Activated T-cell treated with anti-CD3 and anti-CD28 coated beads, Interleukin-2, amount 50 U/mL, for 4 hours (primary cell): Measurements from ENCODE around the gene P2RY1. TPM values are rescaled to one million over a fixed set of nuclear protein-coding genes. Genes with fewer than 3 reads are reported as not detected.
"Not testable (repeated sequence)": the region's sequence is repeated elsewhere in the genome, so short reads cannot be mapped to it uniquely, and the experiment has no call there.

Experiments used
- ATAC-seq, 2 donors: fragments of 200-7000 bp; cut with Tn5 transposase; one replicate each; pipeline ENCODE4 v1.10.0; 2021
- DNase-seq: peaks from one replicate; pipeline ENCODE4 v3.0.0-alpha.2; 2020
- H3K27me3 Mint-ChIP-seq: one replicate; pipeline ENCODE4 v1.8.0; 2021; ENCODE audit warnings: low read depth, mixed read lengths
- H3K36me3 Mint-ChIP-seq: one replicate; pipeline ENCODE4 v1.8.0; 2022; ENCODE audit warnings: mixed read lengths; ENCODE audit not compliant: insufficient read depth
- H3K4me1 Mint-ChIP-seq: one replicate; pipeline ENCODE4 v1.8.0; 2021; ENCODE audit warnings: low read depth, mixed read lengths
- H3K4me3 Mint-ChIP-seq: one replicate; pipeline ENCODE4 v1.8.0; 2021; ENCODE audit warnings: mild to moderate bottlenecking, moderate library complexity, mixed read lengths
- H3K9me3 Mint-ChIP-seq: one replicate; pipeline ENCODE4 v1.8.0; 2021; ENCODE audit warnings: mixed read lengths
- total RNA-seq, 3 donors: library from RNA; stranded (reverse); gene quantifications; one replicate each; pipeline ENCODE4 v1.2.1, GENCODE V29; 2021

The P2RY1 gene
- total RNA-seq, 3 donors from 2014 or later: 0.22 to 0.55 (median 0.30) TPM

DNA sequence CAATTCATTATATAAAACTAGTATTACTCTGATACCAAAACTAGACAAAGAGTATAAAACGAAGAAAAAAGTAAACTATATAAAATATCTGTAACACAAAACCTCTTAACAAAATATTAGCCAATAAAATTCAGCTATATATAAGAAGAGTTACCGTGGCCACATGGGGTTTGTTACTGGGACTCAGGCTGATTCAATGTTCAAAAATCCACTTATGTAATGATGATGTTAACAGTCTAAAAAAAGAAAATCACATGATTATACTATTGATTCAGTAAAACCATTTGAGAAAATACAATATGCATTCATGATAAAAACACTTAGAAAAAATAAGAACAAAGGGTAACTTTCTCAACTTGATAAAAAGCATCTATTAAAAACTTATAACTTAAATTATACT, 18.3 kb downstream of the P2RY1 start:
- DNase-seq: no peak
- H3K9me3 Mint-ChIP-seq: peaks cover 5% of the 10 kb centered on the region
- H3K4me1 Mint-ChIP-seq: no peaks in the 10 kb centered on the region
- no peaks in the 10 kb centered on the region for H3K36me3 Mint-ChIP-seq
- peaks cover 4% of the 10 kb centered on the region for H3K27me3 Mint-ChIP-seq
- ATAC-seq: no peak
- no peak overlapping the region for H3K4me3 Mint-ChIP-seq

GRCh38 chr3:152857082-152857481, 22.2 kb downstream of the P2RY1 start:
- Mint-ChIP-seq H3K4me3 (no peak overlapping the region), H3K9me3 (no peaks in the 10 kb centered on the region), H3K4me1 (no peaks in the 10 kb centered on the region), H3K27me3 (no peaks in the 10 kb centered on the region), H3K36me3 (no peaks in the 10 kb centered on the region)
- DNase-seq (no peak), ATAC-seq (no peak)

DNA sequence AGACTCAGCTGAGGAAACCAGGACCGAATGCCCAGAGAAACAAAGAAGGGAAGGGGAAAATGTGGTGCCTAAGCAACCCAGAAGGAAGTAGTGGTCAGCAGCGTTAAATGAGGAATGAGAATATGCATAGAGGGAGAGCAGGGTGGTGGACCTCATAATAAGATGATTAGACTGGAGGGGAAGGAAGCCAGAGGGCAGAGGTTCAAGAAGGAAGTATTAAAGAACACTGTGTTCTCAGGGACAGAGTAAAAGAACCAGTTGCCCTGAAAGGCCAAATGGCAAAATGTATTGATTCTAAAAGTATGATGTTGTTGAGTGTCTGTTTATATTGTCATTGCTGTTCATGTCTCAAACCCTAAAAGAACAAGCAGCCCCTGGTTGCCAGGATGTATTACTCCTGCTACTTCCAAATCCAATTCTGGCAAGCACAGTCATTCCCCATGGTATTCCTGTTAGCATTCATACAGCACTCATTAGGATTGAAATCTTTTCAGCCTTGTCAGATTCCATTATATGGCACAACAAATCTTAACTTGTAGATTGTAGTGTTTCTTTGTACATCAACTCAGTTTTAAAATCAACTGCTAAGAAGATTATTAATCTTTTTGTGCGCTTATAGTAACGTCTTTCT, 23.4 kb downstream of the P2RY1 start:
- Mint-ChIP-seq H3K9me3 (no peaks in the 10 kb centered on the region), H3K36me3 (no peaks in the 10 kb centered on the region), H3K4me1 (no peaks in the 10 kb centered on the region), H3K4me3 (no peak overlapping the region), H3K27me3 (no peaks in the 10 kb centered on the region)
- ATAC-seq (no peak), DNase-seq (no peak)

- ATAC-seq: no peak
- Mint-ChIP-seq H3K27me3 (no peaks in the 10 kb centered on the region), H3K9me3 (no peaks in the 10 kb centered on the region), H3K4me1 (no peaks in the 10 kb centered on the region), H3K4me3 (no peak overlapping the region), H3K36me3 (no peaks in the 10 kb centered on the region)
- no peak for DNase-seq
Measured at GRCh38 chr3:152860736-152861135, 25.8 kb downstream of the P2RY1 start.

DNA sequence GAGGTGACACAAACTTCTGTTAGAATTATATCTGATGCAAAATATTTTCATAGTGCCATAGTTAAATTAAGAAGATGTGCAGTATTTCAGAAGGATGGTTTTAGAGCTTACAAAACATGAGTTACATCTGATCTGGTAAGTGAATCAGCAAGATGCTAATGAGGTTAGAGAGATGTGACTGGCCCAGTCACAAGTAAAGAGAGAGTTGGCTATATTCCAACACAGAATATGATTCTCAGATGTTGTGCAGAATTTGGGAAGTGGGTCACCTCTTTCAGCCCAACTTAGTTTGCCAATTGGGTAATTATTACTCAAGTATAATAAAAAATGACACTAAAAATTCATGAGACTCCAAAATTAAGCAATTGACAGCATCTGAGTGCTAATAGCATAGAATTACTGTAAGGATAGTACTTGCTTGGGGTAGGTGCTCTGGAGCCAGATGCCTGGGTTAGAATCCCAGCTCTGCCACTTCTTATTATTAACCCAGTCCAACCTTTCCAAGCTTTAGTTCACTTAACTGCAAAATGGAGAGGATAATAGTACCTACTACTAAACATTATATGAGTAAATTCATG, 30.8 kb downstream of the P2RY1 start:
- no peaks in the 10 kb centered on the region for H3K36me3 Mint-ChIP-seq
- ATAC-seq: no peak
- no peaks in the 10 kb centered on the region for H3K4me1 Mint-ChIP-seq

GRCh38 chr3:152870027-152870426, 35.1 kb downstream of the P2RY1 start:
- Mint-ChIP-seq H3K27me3 (peaks cover 5% of the 10 kb centered on the region), H3K4me1 (no peaks in the 10 kb centered on the region), H3K4me3 (no peak overlapping the region), H3K36me3 (no peaks in the 10 kb centered on the region), H3K9me3 (peaks cover 6% of the 10 kb centered on the region)
- no peak for ATAC-seq
- no peak for DNase-seq

More for the DNA sequence above, 30.8 kb downstream of the P2RY1 start:
- Mint-ChIP-seq H3K4me3 (no peak overlapping the region), H3K9me3 (no peaks in the 10 kb centered on the region), H3K27me3 (no peaks in the 10 kb centered on the region)
- no peak for DNase-seq

DNA sequence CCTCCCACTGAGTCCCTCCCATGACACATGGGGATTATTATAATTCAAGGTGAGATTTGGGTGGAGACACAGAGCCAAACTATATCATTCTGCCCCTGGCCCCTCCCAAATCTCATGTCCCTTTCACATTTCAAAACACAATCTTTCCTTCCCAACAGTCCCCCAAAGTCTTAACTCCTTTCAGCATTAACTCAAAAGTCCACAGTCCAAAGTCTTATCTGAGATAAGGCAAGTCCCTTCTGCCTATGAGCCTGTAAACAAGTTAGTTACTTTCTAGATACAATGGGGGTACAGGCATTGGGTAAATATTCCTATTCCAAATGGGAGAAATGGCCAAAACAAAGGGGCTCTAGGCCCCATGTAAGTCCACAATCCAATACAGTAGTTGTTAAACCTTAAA, 38.4 kb downstream of the P2RY1 start:
- not testable (repeated sequence) for H3K4me1 Mint-ChIP-seq, H3K9me3 Mint-ChIP-seq, ATAC-seq, H3K27me3 Mint-ChIP-seq, H3K36me3 Mint-ChIP-seq, H3K4me3 Mint-ChIP-seq, DNase-seq

DNA sequence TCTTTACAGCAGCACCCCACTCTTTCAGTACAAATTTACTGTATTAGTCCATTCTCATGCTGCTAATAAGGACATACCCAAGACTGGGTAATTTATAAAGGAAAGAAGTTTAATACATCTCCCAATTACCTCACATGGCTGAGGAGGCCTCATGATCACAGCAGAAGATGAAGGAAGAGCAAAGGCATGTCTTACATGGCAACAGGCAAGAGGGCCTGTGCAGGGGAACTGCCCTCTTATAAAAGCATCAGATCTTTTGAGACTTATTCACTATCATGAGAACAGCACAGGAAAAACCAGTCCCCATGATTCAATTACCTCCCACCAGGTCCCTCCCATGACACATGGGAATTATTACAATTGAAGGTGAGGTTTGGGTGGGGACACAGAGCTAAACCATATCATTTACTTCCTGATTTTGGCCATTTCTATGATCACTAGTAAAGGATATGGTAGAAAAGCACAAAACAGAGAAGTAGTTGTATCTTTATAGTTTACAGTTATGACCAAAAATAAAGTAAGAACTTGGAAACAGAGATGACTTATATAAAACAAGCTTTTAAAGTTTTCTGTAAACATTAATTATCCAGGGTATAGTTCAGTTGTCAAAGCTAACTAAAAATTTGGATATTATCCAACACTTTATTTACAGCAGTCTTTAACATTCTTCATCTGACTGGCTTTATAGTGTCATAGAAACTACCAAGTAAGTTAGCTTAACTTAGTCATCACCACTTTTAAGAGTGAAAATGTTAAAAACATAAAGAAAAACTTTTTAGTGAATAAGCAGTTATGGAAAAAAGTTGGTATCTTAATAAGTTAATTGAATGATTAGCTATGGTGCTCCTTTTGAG, 40.2 kb downstream of the P2RY1 start:
- peaks cover 6% of the 10 kb centered on the region for H3K9me3 Mint-ChIP-seq
- H3K4me1 Mint-ChIP-seq: no peaks in the 10 kb centered on the region
- no peaks in the 10 kb centered on the region for H3K36me3 Mint-ChIP-seq
- H3K4me3 Mint-ChIP-seq: no peak overlapping the region
- DNase-seq (no peak), ATAC-seq (no peak)
- H3K27me3 Mint-ChIP-seq: peaks cover 5% of the 10 kb centered on the region

DNA sequence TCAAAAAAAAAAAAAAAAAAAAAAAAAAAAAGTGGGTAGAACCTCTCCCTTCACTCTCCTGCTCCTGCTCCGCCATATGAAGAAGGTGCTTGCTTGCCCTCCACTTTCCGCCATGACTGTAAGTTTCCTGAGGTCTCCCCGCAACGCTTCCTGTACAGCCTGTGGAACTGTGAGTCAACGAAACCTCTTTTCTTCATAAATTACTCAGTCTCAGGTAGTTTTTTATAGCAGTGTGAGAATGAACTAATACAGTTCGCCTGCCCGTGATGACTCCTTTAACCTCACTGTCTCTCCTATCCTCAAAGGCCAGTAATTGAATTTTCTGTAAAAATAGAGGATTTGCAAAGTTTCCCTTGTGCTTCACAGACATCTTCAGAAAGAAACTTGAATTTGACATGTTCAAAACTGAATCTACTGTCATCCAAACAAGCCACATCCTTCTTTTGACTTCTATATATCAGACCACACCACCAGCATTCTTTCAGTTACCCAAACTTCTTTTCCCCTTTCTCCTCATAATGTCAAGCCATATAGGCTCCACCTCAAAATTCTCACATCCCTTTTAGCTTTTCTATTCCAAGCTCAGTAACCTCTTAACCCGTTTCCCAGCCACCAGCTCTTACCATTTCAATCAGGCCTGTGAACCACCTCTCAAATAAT, 44.3 kb downstream of the P2RY1 start:
- ATAC-seq (no peak), DNase-seq (no peak)
- peaks cover 6% of the 10 kb centered on the region for H3K9me3 Mint-ChIP-seq
- H3K4me3 Mint-ChIP-seq: no peak overlapping the region
- H3K4me1 Mint-ChIP-seq: no peaks in the 10 kb centered on the region
- H3K27me3 Mint-ChIP-seq: no peaks in the 10 kb centered on the region
- no peaks in the 10 kb centered on the region for H3K36me3 Mint-ChIP-seq

DNA sequence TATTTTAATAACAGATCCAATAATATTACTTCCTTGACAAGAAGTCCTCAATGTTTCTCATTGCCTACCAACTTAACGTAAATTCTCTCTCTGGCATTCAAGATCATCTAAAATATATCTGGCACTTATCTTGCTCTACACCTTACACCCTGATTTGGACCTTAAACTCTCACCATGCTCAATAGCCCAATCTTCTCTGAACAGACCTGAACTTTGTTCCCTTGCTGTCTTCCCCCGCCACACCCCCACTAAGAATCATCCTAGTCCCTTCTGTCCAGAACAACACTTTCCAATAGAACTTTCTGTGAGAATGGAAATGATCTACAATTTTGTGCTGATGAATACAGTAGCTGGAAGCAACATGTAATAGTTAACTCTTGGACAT, 44.9 kb downstream of the P2RY1 start:
- Mint-ChIP-seq H3K4me1 (no peaks in the 10 kb centered on the region), H3K9me3 (peaks cover 3% of the 10 kb centered on the region), H3K36me3 (no peaks in the 10 kb centered on the region), H3K4me3 (no peak overlapping the region), H3K27me3 (no peaks in the 10 kb centered on the region)
- ATAC-seq: no peak
- DNase-seq: no peak

GRCh38 chr3:152885076-152885475, 50.1 kb downstream of the P2RY1 start:
- ATAC-seq: no peak
- DNase-seq: no peak
- H3K4me1 Mint-ChIP-seq: no peaks in the 10 kb centered on the region
- H3K4me3 Mint-ChIP-seq: no peak overlapping the region
- H3K36me3 Mint-ChIP-seq: no peaks in the 10 kb centered on the region
- H3K27me3 Mint-ChIP-seq: no peaks in the 10 kb centered on the region
- H3K9me3 Mint-ChIP-seq: no peaks in the 10 kb centered on the region
